Gastroesophageal sphincter (tissue), 3 donors: ENCODE measurements around the gene VAV2.

Experiments
- EP300 ChIP-seq: sonication (generic); formaldehyde crosslinking; IDR thresholded peaks from one replicate; pipeline ENCODE4 v1.6.1; 2017; ENCODE audit warnings: antibody characterized with exemption, mild to moderate bottlenecking
- POLR2A ChIP-seq, 2 donors: fragments of 450-650 bp; IDR thresholded peaks; one replicate each; pipeline ENCODE4 v1.6.1; 2017; ENCODE audit warnings: antibody characterized with exemption in 2 of 2, mild to moderate bottlenecking in 2 of 2, moderate library complexity in 1 of 2
- POLR2AphosphoS5 ChIP-seq: sonication (generic); formaldehyde crosslinking; IDR thresholded peaks from one replicate; pipeline ENCODE4 v1.6.1; 2017; ENCODE audit warnings: antibody characterized with exemption
- TF ChIP-seq, protein P1 (sequence below), 4 experiments: fragments of 200-600 bp in 2 of 4; fragments of 450-650 bp in 2 of 4; sonication (generic) in 1 of 4; IDR thresholded peaks; one replicate each; pipeline ENCODE4 v1.5.1; 2017 to 2019; ENCODE audit warnings: antibody characterized with exemption in 4 of 4, mild to moderate bottlenecking in 2 of 4, moderate library complexity in 2 of 4

DNA sequence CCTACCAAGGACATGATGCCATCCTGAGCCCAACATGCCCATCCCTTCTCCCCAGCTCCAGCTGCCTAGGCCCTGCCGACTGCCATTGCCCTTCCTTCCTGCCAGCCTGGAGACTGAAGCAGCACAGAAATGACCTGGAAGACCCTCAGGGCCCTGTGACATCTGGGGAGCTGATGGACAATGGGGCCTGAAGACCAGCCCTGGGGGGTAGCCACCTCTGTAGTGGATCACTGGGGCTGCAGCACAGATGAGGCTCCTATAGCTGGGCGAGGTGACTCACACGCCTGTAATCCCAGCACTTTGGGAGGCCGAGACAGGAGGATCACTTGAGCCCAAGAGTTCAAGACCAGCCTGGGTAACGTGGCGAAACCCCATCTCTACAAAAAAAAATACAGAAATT lies 86.6 kb downstream of the VAV2 start:
- TF ChIP-seq, protein P1, sequence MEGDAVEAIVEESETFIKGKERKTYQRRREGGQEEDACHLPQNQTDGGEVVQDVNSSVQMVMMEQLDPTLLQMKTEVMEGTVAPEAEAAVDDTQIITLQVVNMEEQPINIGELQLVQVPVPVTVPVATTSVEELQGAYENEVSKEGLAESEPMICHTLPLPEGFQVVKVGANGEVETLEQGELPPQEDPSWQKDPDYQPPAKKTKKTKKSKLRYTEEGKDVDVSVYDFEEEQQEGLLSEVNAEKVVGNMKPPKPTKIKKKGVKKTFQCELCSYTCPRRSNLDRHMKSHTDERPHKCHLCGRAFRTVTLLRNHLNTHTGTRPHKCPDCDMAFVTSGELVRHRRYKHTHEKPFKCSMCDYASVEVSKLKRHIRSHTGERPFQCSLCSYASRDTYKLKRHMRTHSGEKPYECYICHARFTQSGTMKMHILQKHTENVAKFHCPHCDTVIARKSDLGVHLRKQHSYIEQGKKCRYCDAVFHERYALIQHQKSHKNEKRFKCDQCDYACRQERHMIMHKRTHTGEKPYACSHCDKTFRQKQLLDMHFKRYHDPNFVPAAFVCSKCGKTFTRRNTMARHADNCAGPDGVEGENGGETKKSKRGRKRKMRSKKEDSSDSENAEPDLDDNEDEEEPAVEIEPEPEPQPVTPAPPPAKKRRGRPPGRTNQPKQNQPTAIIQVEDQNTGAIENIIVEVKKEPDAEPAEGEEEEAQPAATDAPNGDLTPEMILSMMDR (IDR thresholded peaks at IDR 0.05) = no peak
- TF ChIP-seq EP300 (no peak), POLR2A (IDR thresholded peaks at IDR 0.05) (no peak), POLR2AphosphoS5 (no peak)
